HepG2 (cell line): ENCODE data around the gene HLA-DQB2. TPM values are rescaled to one million over a fixed set of nuclear protein-coding genes. Genes with fewer than 3 reads are reported as not detected.

Source experiments
- ATAC-seq: fragments of 200-7000 bp; cut with Tn5 transposase; 3 replicates; pipeline ENCODE4 v1.9.1; 2020; ENCODE audit warnings: mild to moderate bottlenecking, moderate library complexity
- BruUV-seq: library from RNA; stranded (reverse); fragments of 400-500 nt; replicated peaks from 2 replicates; lab custom pipeline; 2021; lab: Mats Ljungman, UMichigan
- CTCF ChIA-PET: fragments of 300-600 bp; formaldehyde crosslinking; extraction: SDS; loops from one replicate; lab custom pipeline; 2021; ENCODE audit warnings: low total read pairs, inconsistent platforms, low intra/inter-chr PET ratio; lab: Yijun Ruan, JAX
- POLR2A ChIA-PET: fragments of 350-600 bp; sonication (Branson Sonifier 250); formaldehyde crosslinking; loops from one replicate; lab custom pipeline; 2020; ENCODE audit warnings: antibody characterized with exemption, inconsistent platforms; lab: Yijun Ruan, JAX
- DNase-seq: peaks from one replicate; pipeline ENCODE4 v3.0.0-alpha.2; 2015; ENCODE audit warnings: low spot score
- FAIRE-seq: peaks from 3 replicates; lab custom pipeline; 2011; peaks lifted over from hg19 to GRCh38; lab: Jason Lieb, UNC
- H2AFZ ChIP-seq: one replicate; pipeline ENCODE4 v1.6.1; 2011; ENCODE audit warnings: low read length, inconsistent platforms
- H3K27ac ChIP-seq: fragments of 300-600 bp; 3 replicates; pipeline ENCODE4 v1.8.0; 2011; ENCODE audit warnings: mixed run types, mild to moderate bottlenecking, mixed read lengths, low read length, inconsistent platforms; ENCODE audit not compliant: insufficient read depth; ENCODE audit errors: extremely low read length
- H3K27me3 ChIP-seq, 2 experiments: fragments of 200-600 bp in 1 of 2; 2 replicates in 1 of 2; 3 replicates in 1 of 2; pipeline versions ENCODE4 v1.6.0 to v1.8.0; 2011; ENCODE audit warnings: low read length in 2 of 2, mild to moderate bottlenecking in 2 of 2, moderate library complexity in 2 of 2, inconsistent platforms in 1 of 2; ENCODE audit not compliant: insufficient read depth in 2 of 2, control insufficient read depth in 1 of 2
- H3K36me3 ChIP-seq, 2 experiments: fragments of 200-600 bp in 1 of 2; replicated peaks in 1 of 2; 2 replicates in 1 of 2; 3 replicates in 1 of 2; pipeline versions ENCODE4 v1.5.1 to v1.8.0; 2011; ENCODE audit warnings: low read length in 2 of 2, inconsistent platforms in 1 of 2; ENCODE audit not compliant: insufficient read depth in 2 of 2, control insufficient read depth in 1 of 2
- H3K4me1 ChIP-seq: 2 replicates; pipeline ENCODE4 v1.5.1; 2012; ENCODE audit warnings: low read length, inconsistent platforms; ENCODE audit not compliant: insufficient read depth
- H3K4me2 ChIP-seq: 2 replicates; pipeline ENCODE4 v1.6.0; 2011; ENCODE audit warnings: low read depth, low read length, inconsistent platforms
- H3K4me3 ChIP-seq, 3 experiments: fragments of 200-600 bp in 1 of 3; sonication (generic), shearing (Covaris generic) in 1 of 3; replicated peaks in 1 of 3; 2 replicates each; pipeline ENCODE4 v1.5.1; 2011 to 2016; ENCODE audit warnings: low read length in 3 of 3, inconsistent platforms in 2 of 3, low read depth in 2 of 3, mild to moderate bottlenecking in 2 of 3, control low read depth in 1 of 3, mixed read lengths in 1 of 3; ENCODE audit not compliant: insufficient read depth in 1 of 3
- H3K79me2 ChIP-seq: one replicate; pipeline ENCODE4 v1.6.1; 2011; ENCODE audit warnings: low read length, inconsistent platforms; ENCODE audit not compliant: insufficient read depth
- H3K9ac ChIP-seq: 2 replicates; pipeline ENCODE4 v1.6.0; 2011; ENCODE audit warnings: mild to moderate bottlenecking, low read depth, low read length, inconsistent platforms; ENCODE audit not compliant: insufficient read depth
- H3K9me3 ChIP-seq: 2 replicates; pipeline ENCODE4 v1.5.1; 2012; ENCODE audit warnings: mild to moderate bottlenecking, low read length
- H4K20me1 ChIP-seq: 2 replicates; pipeline ENCODE4 v1.6.0; 2011; ENCODE audit warnings: inconsistent platforms, mild to moderate bottlenecking, low read length, moderate library complexity; ENCODE audit not compliant: insufficient read depth
- ATF5 ChIP-seq: sonication (generic); formaldehyde crosslinking; IDR thresholded peaks from 2 replicates; pipeline ENCODE4 v1.4.0; 2020; ENCODE audit warnings: mild to moderate bottlenecking, low read depth, missing genetic modification reagents
- KLF11 ChIP-seq: IDR thresholded peaks from 2 replicates; pipeline ENCODE4 v1.6.1; 2016; ENCODE audit warnings: missing compliant biosample characterization
- MXD3 ChIP-seq: IDR thresholded peaks from 2 replicates; pipeline ENCODE4 v1.6.1; 2016; ENCODE audit warnings: mild to moderate bottlenecking, missing biosample characterization, missing genetic modification reagents
- MZF1 ChIP-seq: sonication (generic); formaldehyde crosslinking; IDR thresholded peaks from 2 replicates; pipeline ENCODE4 v1.8.1; 2023; ENCODE audit warnings: mild to moderate bottlenecking, missing genetic modification reagents, borderline replicate concordance
- NFE2L2 ChIP-seq: fragments of 150-350 bp; IDR thresholded peaks from 2 replicates; pipeline ENCODE4 v1.6.1; 2014; ENCODE audit warnings: low read length
- NR2C2 ChIP-seq: sonication (generic); formaldehyde crosslinking; IDR thresholded peaks from 2 replicates; pipeline ENCODE4 v1.4.0; 2020; ENCODE audit warnings: missing genetic modification reagents, mild to moderate bottlenecking, moderate library complexity, borderline replicate concordance
- TP53 ChIP-seq: sonication (generic); formaldehyde crosslinking; conservative IDR thresholded peaks from 2 replicates; pipeline ENCODE4 v1.4.0; 2020; ENCODE audit warnings: missing genetic modification reagents
- YY1 ChIP-seq: IDR thresholded peaks from 2 replicates; pipeline ENCODE4 v1.6.1; 2011; ENCODE audit warnings: low read length, low read depth, moderate library complexity, mild to moderate bottlenecking; ENCODE audit not compliant: insufficient read depth, insufficient replicate concordance
- ZFY ChIP-seq: sonication (generic); formaldehyde crosslinking; IDR thresholded peaks from 2 replicates; pipeline ENCODE4 v1.4.0; 2020; ENCODE audit warnings: missing genetic modification reagents
- ZNF549 ChIP-seq: sonication (generic); formaldehyde crosslinking; IDR thresholded peaks from 2 replicates; pipeline ENCODE4 v1.5.0; 2020; ENCODE audit warnings: missing genetic modification reagents
- ZNF83 ChIP-seq: sonication (generic); formaldehyde crosslinking; IDR thresholded peaks from 2 replicates; pipeline ENCODE4 v1.4.0; 2020; ENCODE audit warnings: missing genetic modification reagents, mild to moderate bottlenecking, borderline replicate concordance
- ZSCAN21 ChIP-seq: sonication (generic); formaldehyde crosslinking; IDR thresholded peaks from 2 replicates; pipeline ENCODE4 v1.8.0; 2022; ENCODE audit warnings: mild to moderate bottlenecking, missing genetic modification reagents, moderate library complexity, borderline replicate concordance
- WGBS: methylation state at CpG from one replicate; pipeline ENCODE4 v1.1.6; 2017; ENCODE audit warnings: low lambda C conversion rate; 5-methylcytosine and 5-hydroxymethylcytosine counted together
- in situ Hi-C: cut with HindIII; loops from 2 replicates; pipeline ENCODE4 v1.10.0; 2017; ENCODE audit warnings: low pct_unique_long_range_greater_than_20kb; ENCODE audit not compliant: extremely low pct_ligation_motif_present
- intact Hi-C: fragments of 100-400 bp; cut with micrococcal nuclease; formaldehyde crosslinking; loops from one replicate; pipeline ENCODE4 v1.10.0; 2022; ENCODE audit not compliant: unreplicated experiment
- polyA plus RNA-seq, 8 experiments: library from polyadenylated mRNA; depleted of rRNA in 3 of 8; stranded (reverse) in 7 of 8; unstranded in 1 of 8; fragments of >200 nt; fragmentation: Illumina TruSeq in 4 of 8; extraction: Trizol in 4 of 8; gene quantifications; 2 replicates each; pipeline versions ENCODE4 v1.2.1 to v1.2.3, GENCODE V29; 2011 to 2016; ENCODE audit warnings: low read depth in 4 of 8, missing spikeins in 1 of 8, mixed read lengths in 1 of 8; ENCODE audit not compliant: insufficient read depth in 1 of 8
- total RNA-seq, 5 experiments: library from RNA; depleted of rRNA; stranded (reverse); fragments of >200 nt; fragmentation: Illumina TruSeq; extraction: Trizol; gene quantifications; 2 replicates each; pipeline ENCODE4 v1.2.3, GENCODE V29; 2016; ENCODE audit warnings: low read depth in 1 of 5

The HLA-DQB2 gene
- total and polyA plus RNA-seq, 2 of the 13 experiments (the other 11 are each of a cell fraction or from before 2014, with no cell fraction given): not detected

- Histone ChIP-seq H3K27me3 (peaks cover 0 to 49% of the 10 kb centered on the region in 2 experiments; a peak in 4 of 5 replicates), H3K4me2 (no peak overlapping the region), H3K4me1 (peaks cover 22% of the 10 kb centered on the region), H4K20me1 (no peaks in the 10 kb centered on the region), H3K9me3 (no peaks in the 10 kb centered on the region), H3K36me3 (no peaks in the 10 kb centered on the region), H3K27ac (no peak overlapping the region), H3K79me2 (no peaks in the 10 kb centered on the region), H3K4me3 (no peak overlapping the region), H3K9ac (no peak overlapping the region), H2AFZ (no peak overlapping the region)
- DNase-seq (no peak), FAIRE-seq (no peak), ATAC-seq (no peak)
- intact Hi-C loops (loop anchor here (10.0 kb wide), 1 partner anchor 548 kb away; no protein-coding TSS in a partner anchor), in situ Hi-C loops (loop anchor here (10.0 to 25.0 kb wide), 2 partner anchors 548 to 706 kb away; no protein-coding TSS in a partner anchor)
- ChIA-PET CTCF (no interaction called here), POLR2A (no interaction called here)
- no TSS peak for BruUV-seq
- WGBS: 4% methylated on average over 3 of the region's 3 CpGs
- TF ChIP-seq ZSCAN21 (CRISPR knock-in tag): no peak
- no peak for TF ChIP-seq ATF5
- TF ChIP-seq KLF11 (CRISPR knock-in tag): no peak
- no peak for TF ChIP-seq ZNF549 (CRISPR knock-in tag)
- TF ChIP-seq NFE2L2: no peak
- TF ChIP-seq TP53 (CRISPR knock-in tag): no peak
- no peak for TF ChIP-seq MXD3 (CRISPR knock-in tag)
- TF ChIP-seq ZNF83 (CRISPR knock-in tag): no peak
- no peak for TF ChIP-seq YY1
- no peak for TF ChIP-seq MZF1 (CRISPR knock-in tag)
- no peak for TF ChIP-seq ZFY
- TF ChIP-seq NR2C2: no peak
These were observed 29.6 kb upstream of the HLA-DQB2 start for GRCh38 chr6:32792901-32793435.
